Testis (tissue), 2 donors: ENCODE results near the gene HERC4.

ENCODE experiments used
- POLR2A ChIP-seq: fragments of 450-650 bp; IDR thresholded peaks from one replicate; pipeline ENCODE4 v1.6.1; 2017; ENCODE audit warnings: antibody characterized with exemption, mild to moderate bottlenecking, moderate library complexity
- TF ChIP-seq, protein P1 (sequence below), 3 experiments: fragments of 450-650 bp in 2 of 3; fragments of 200-600 bp in 1 of 3; sonication (generic) in 1 of 3; IDR thresholded peaks; one replicate each; pipeline ENCODE4 v1.5.1; 2016 to 2019; ENCODE audit warnings: antibody characterized with exemption in 3 of 3, mild to moderate bottlenecking in 2 of 3, moderate library complexity in 1 of 3

- no peak for TF ChIP-seq POLR2A
- TF ChIP-seq, protein P1, sequence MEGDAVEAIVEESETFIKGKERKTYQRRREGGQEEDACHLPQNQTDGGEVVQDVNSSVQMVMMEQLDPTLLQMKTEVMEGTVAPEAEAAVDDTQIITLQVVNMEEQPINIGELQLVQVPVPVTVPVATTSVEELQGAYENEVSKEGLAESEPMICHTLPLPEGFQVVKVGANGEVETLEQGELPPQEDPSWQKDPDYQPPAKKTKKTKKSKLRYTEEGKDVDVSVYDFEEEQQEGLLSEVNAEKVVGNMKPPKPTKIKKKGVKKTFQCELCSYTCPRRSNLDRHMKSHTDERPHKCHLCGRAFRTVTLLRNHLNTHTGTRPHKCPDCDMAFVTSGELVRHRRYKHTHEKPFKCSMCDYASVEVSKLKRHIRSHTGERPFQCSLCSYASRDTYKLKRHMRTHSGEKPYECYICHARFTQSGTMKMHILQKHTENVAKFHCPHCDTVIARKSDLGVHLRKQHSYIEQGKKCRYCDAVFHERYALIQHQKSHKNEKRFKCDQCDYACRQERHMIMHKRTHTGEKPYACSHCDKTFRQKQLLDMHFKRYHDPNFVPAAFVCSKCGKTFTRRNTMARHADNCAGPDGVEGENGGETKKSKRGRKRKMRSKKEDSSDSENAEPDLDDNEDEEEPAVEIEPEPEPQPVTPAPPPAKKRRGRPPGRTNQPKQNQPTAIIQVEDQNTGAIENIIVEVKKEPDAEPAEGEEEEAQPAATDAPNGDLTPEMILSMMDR (IDR thresholded peaks at IDR 0.05), result no peak
Measured at GRCh38 chr10:68049289-68050078, 25.6 kb downstream of the HERC4 start.
